Keratinocyte (primary cell): Measurements from ENCODE around the gene NIPAL1. TPM values are rescaled to one million over a fixed set of nuclear protein-coding genes. Genes with fewer than 3 reads are reported as not detected.

Experiments
- DNase-seq: peaks from one replicate; pipeline ENCODE4 v3.0.0-alpha.2; 2011; ENCODE audit warnings: low read depth, missing footprints, low spot score
- FAIRE-seq: peaks from 2 replicates; lab custom pipeline; 2011; peaks lifted over from hg19 to GRCh38; lab: Jason Lieb, UNC
- H2AFZ ChIP-seq: 2 replicates; pipeline ENCODE4 v1.6.0; 2012; ENCODE audit warnings: low read length, control low read depth, inconsistent platforms; ENCODE audit not compliant: control insufficient read depth
- H3K27ac ChIP-seq: 2 replicates; pipeline ENCODE4 v1.5.1; 2011; ENCODE audit warnings: low read length; ENCODE audit not compliant: control insufficient read depth, insufficient read depth
- H3K27me3 ChIP-seq: 3 replicates; pipeline ENCODE4 v1.6.0; 2011; ENCODE audit warnings: low read length; ENCODE audit not compliant: control insufficient read depth, insufficient read depth; ENCODE audit errors: extremely low read depth
- H3K36me3 ChIP-seq, 2 experiments: 2 replicates in 1 of 2; 3 replicates in 1 of 2; pipeline ENCODE4 v1.5.1; 2011; ENCODE audit warnings: low read length in 2 of 2, mild to moderate bottlenecking in 1 of 2; ENCODE audit not compliant: control insufficient read depth in 2 of 2, insufficient read depth in 2 of 2; ENCODE audit errors: extremely low read depth in 1 of 2
- H3K4me1 ChIP-seq: 3 replicates; pipeline ENCODE4 v1.5.1; 2011; ENCODE audit warnings: low read length; ENCODE audit not compliant: control insufficient read depth, insufficient read depth; ENCODE audit errors: extremely low read depth
- H3K4me2 ChIP-seq: 3 replicates; pipeline ENCODE4 v1.6.0; 2011; ENCODE audit warnings: low read depth, low read length; ENCODE audit not compliant: control insufficient read depth, insufficient read depth; ENCODE audit errors: extremely low read depth
- H3K4me3 ChIP-seq, 3 experiments: fragments of 200-600 bp in 1 of 3; sonication (generic) in 1 of 3; 2 replicates in 2 of 3; 3 replicates in 1 of 3; pipeline ENCODE4 v1.5.1; 2011 to 2016; ENCODE audit warnings: low read length in 3 of 3, mild to moderate bottlenecking in 3 of 3, control low read depth in 2 of 3, inconsistent platforms in 1 of 3, low read depth in 1 of 3, mixed read lengths in 1 of 3, mixed run types in 1 of 3, moderate library complexity in 1 of 3; ENCODE audit not compliant: control insufficient read depth in 2 of 3, insufficient read depth in 2 of 3; ENCODE audit errors: extremely low read depth in 1 of 3
- H3K79me2 ChIP-seq: 2 replicates; pipeline ENCODE4 v1.6.0; 2012; ENCODE audit warnings: low read length; ENCODE audit not compliant: control insufficient read depth, insufficient read depth
- H3K9ac ChIP-seq: 3 replicates; pipeline ENCODE4 v1.6.0; 2011; ENCODE audit warnings: low read length; ENCODE audit not compliant: control insufficient read depth, insufficient read depth; ENCODE audit errors: extremely low read depth
- H3K9me1 ChIP-seq: 3 replicates; pipeline ENCODE4 v1.6.0; 2011; ENCODE audit warnings: low read length; ENCODE audit not compliant: control insufficient read depth, insufficient read depth; ENCODE audit errors: extremely low read depth
- H3K9me3 ChIP-seq: 2 replicates; pipeline ENCODE4 v1.5.1; 2012; ENCODE audit warnings: low read depth, low read length; ENCODE audit not compliant: control insufficient read depth
- H4K20me1 ChIP-seq: 3 replicates; pipeline ENCODE4 v1.6.0; 2011; ENCODE audit warnings: low read length; ENCODE audit not compliant: control insufficient read depth, insufficient read depth; ENCODE audit errors: extremely low read depth
- EZH2 ChIP-seq: IDR thresholded peaks from one replicate; pipeline ENCODE4 v1.6.1; 2012; ENCODE audit warnings: inconsistent platforms, mild to moderate bottlenecking, low read length, moderate library complexity
- dilution Hi-C: fragments of 300-500 bp; cut with MboI; formaldehyde crosslinking; loops from one replicate; pipeline ENCODE4 v1.7.0; 2020; ENCODE audit warnings: low sequenced_read_pairs; ENCODE audit not compliant: extremely low pct_ligation_motif_present
- polyA plus RNA-seq, 5 experiments: library from polyadenylated mRNA; depleted of rRNA in 3 of 5; stranded (reverse) in 3 of 5; stranded (forward) in 1 of 5; unstranded in 1 of 5; fragments of >200 nt; gene quantifications; 1 replicate in 1 of 5; 2 replicates in 3 of 5; 3 replicates in 1 of 5; pipeline versions ENCODE4 v1.2.1 to v1.2.3, GENCODE V29; 2011 to 2012; ENCODE audit warnings: missing spikeins in 2 of 5, low read depth in 1 of 5, low replicate concordance in 1 of 5
- TF ChIP-seq, protein P1 (sequence below), 3 experiments: IDR thresholded peaks in 1 of 3; conservative IDR thresholded peaks in 1 of 3; optimal IDR thresholded peaks in 1 of 3; 2 replicates in 2 of 3; 3 replicates in 1 of 3; pipeline versions ENCODE3 to v1.5.1; 2011; ENCODE audit warnings: low read length in 3 of 3, mild to moderate bottlenecking in 3 of 3, moderate library complexity in 2 of 3, control low read depth in 1 of 3, inconsistent platforms in 1 of 3; ENCODE audit not compliant: insufficient read depth in 2 of 3; ENCODE audit errors: extremely low read depth in 1 of 3

The NIPAL1 gene
- polyA plus RNA-seq, 1 donor (not counting 4 experiments of a cell fraction or from before 2014, with no cell fraction given): 18.9 TPM

- no peak overlapping the region for H3K9ac ChIP-seq
- no peaks in the 10 kb centered on the region for H3K9me1 ChIP-seq
- no peaks in the 10 kb centered on the region for H3K36me3 ChIP-seq
- DNase-seq: no peak
- no peaks in the 10 kb centered on the region for H3K9me3 ChIP-seq
- TF ChIP-seq, protein P1, sequence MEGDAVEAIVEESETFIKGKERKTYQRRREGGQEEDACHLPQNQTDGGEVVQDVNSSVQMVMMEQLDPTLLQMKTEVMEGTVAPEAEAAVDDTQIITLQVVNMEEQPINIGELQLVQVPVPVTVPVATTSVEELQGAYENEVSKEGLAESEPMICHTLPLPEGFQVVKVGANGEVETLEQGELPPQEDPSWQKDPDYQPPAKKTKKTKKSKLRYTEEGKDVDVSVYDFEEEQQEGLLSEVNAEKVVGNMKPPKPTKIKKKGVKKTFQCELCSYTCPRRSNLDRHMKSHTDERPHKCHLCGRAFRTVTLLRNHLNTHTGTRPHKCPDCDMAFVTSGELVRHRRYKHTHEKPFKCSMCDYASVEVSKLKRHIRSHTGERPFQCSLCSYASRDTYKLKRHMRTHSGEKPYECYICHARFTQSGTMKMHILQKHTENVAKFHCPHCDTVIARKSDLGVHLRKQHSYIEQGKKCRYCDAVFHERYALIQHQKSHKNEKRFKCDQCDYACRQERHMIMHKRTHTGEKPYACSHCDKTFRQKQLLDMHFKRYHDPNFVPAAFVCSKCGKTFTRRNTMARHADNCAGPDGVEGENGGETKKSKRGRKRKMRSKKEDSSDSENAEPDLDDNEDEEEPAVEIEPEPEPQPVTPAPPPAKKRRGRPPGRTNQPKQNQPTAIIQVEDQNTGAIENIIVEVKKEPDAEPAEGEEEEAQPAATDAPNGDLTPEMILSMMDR (optimal IDR thresholded peaks at IDR 0.05 in 1 of 3, IDR thresholded peaks at IDR 0.05 in 1 of 3, conservative IDR thresholded peaks at IDR 0.05 in 1 of 3; ENCODE audit: extremely low read depth in 1 of 3, insufficient read depth in 2 of 3, low read length in 3 of 3): no peak
- no peak for TF ChIP-seq EZH2
- H2AFZ ChIP-seq: no peak overlapping the region
- no peaks in the 10 kb centered on the region for H4K20me1 ChIP-seq
- H3K4me1 ChIP-seq: peaks cover 20% of the 10 kb centered on the region
- no peak overlapping the region for H3K4me2 ChIP-seq
- no peak for FAIRE-seq
- no peaks in the 10 kb centered on the region for H3K27me3 ChIP-seq
- dilution Hi-C loops: no loop called here
- no peak overlapping the region for H3K4me3 ChIP-seq
- H3K79me2 ChIP-seq: no peaks in the 10 kb centered on the region
- no peak overlapping the region for H3K27ac ChIP-seq
Observed at GRCh38 chr4:48078425-48078824, 61.9 kb downstream of the NIPAL1 start.

- Histone ChIP-seq H3K9ac (no peak overlapping the region), H3K27ac (no peak overlapping the region), H3K79me2 (no peaks in the 10 kb centered on the region), H3K4me1 (peaks cover 20% of the 10 kb centered on the region), H2AFZ (no peak overlapping the region), H4K20me1 (no peaks in the 10 kb centered on the region), H3K4me2 (no peak overlapping the region), H3K4me3 (no peak overlapping the region), H3K27me3 (no peaks in the 10 kb centered on the region), H3K36me3 (no peaks in the 10 kb centered on the region), H3K9me1 (no peaks in the 10 kb centered on the region), H3K9me3 (no peaks in the 10 kb centered on the region)
- TF ChIP-seq, protein P1 (optimal IDR thresholded peaks at IDR 0.05 in 1 of 3, IDR thresholded peaks at IDR 0.05 in 1 of 3, conservative IDR thresholded peaks at IDR 0.05 in 1 of 3; ENCODE audit: extremely low read depth in 1 of 3, insufficient read depth in 2 of 3, low read length in 3 of 3): no peak
- TF ChIP-seq EZH2: no peak
- dilution Hi-C loops: no loop called here
- no peak for FAIRE-seq
- no peak for DNase-seq
Observed at GRCh38 chr4:48078862-48079655, 62.5 kb downstream of the NIPAL1 start.
